CD4-positive, CD25-positive, alpha-beta regulatory T cell (primary cell): Measurements from ENCODE around the gene YARS1. TPM values are rescaled to one million over a fixed set of nuclear protein-coding genes. Genes with fewer than 3 reads are reported as not detected.

ENCODE experiments used
- ATAC-seq, 2 donors: fragments of 150-1000 bp; cut with Tn5 transposase; one replicate each; pipeline ENCODE4 v1.10.0; 2021; ENCODE audit warnings: low read depth in 2 of 2, moderate number of reproducible peaks in 2 of 2, moderate library complexity in 1 of 2
- DNase-seq, 3 donors: peaks; one replicate each; pipeline versions ENCODE4 v3.0.0 to v3.0.0-alpha.2; 2012 to 2022; ENCODE audit warnings: mixed read lengths in 1 of 3
- H3K27ac ChIP-seq: one replicate; pipeline ENCODE4 v1.7.0; 2013; ENCODE audit warnings: mild to moderate bottlenecking, low read length; ENCODE audit not compliant: insufficient read depth, poor library complexity, severe bottlenecking
- H3K27me3 ChIP-seq: one replicate; pipeline ENCODE4 v1.7.0; 2013; ENCODE audit warnings: low read length; ENCODE audit not compliant: control insufficient read depth, insufficient read depth
- H3K36me3 ChIP-seq: one replicate; pipeline ENCODE4 v1.7.0; 2013; ENCODE audit warnings: mild to moderate bottlenecking, low read length, moderate library complexity; ENCODE audit not compliant: control insufficient read depth, insufficient read depth
- H3K4me1 ChIP-seq: 2 replicates; pipeline ENCODE4 v1.7.0; 2013; ENCODE audit warnings: mild to moderate bottlenecking, low read length; ENCODE audit not compliant: insufficient read depth, control insufficient read depth, poor library complexity, severe bottlenecking
- H3K4me3 ChIP-seq: one replicate; pipeline ENCODE4 v1.7.0; 2013; ENCODE audit warnings: low read depth, mild to moderate bottlenecking, low read length, moderate library complexity
- H3K9me3 ChIP-seq, 2 experiments: 1 replicate in 1 of 2; 2 replicates in 1 of 2; pipeline ENCODE4 v1.7.0; 2013; ENCODE audit warnings: low read length in 2 of 2, mild to moderate bottlenecking in 1 of 2, moderate library complexity in 1 of 2; ENCODE audit not compliant: control insufficient read depth in 2 of 2
- H3K27ac Mint-ChIP-seq, 3 donors: one replicate each; pipeline ENCODE4 v1.8.0; 2020 to 2022; ENCODE audit warnings: mild to moderate bottlenecking in 3 of 3, mixed read lengths in 3 of 3, moderate library complexity in 2 of 3
- H3K27me3 Mint-ChIP-seq: one replicate; pipeline ENCODE4 v1.8.0; 2022; ENCODE audit warnings: mild to moderate bottlenecking, mixed read lengths
- H3K36me3 Mint-ChIP-seq: one replicate; pipeline ENCODE4 v1.8.0; 2020; ENCODE audit warnings: mixed read lengths
- H3K4me1 Mint-ChIP-seq, 4 donors: one replicate each; pipeline ENCODE4 v1.8.0; 2020 to 2022; ENCODE audit warnings: mixed read lengths in 4 of 4, mild to moderate bottlenecking in 1 of 4
- H3K4me3 Mint-ChIP-seq, 4 donors: one replicate each; pipeline ENCODE4 v1.8.0; 2020 to 2022; ENCODE audit warnings: mild to moderate bottlenecking in 4 of 4, mixed read lengths in 4 of 4, moderate library complexity in 3 of 4
- H3K9me3 Mint-ChIP-seq, 7 donors: one replicate each; pipeline ENCODE4 v1.8.0; 2020 to 2022; ENCODE audit warnings: mixed read lengths in 7 of 7, mild to moderate bottlenecking in 3 of 7, moderate library complexity in 2 of 7
- polyA plus RNA-seq, 4 donors: library from polyadenylated mRNA; unstranded; fragments of 300-500 nt; fragmentation: Illumina TruSeq; gene quantifications; one replicate each; pipeline ENCODE4 v1.2.3, GENCODE V29; 2021
- total RNA-seq: library from RNA; stranded (reverse); gene quantifications from one replicate; pipeline ENCODE4 v1.2.3, GENCODE V29; 2022

YARS1 gene
- total RNA-seq, result 111 TPM
- polyA plus RNA-seq, result 10 to 100 TPM; 47.3 to 68.9 (median 55.8) TPM

DNA sequence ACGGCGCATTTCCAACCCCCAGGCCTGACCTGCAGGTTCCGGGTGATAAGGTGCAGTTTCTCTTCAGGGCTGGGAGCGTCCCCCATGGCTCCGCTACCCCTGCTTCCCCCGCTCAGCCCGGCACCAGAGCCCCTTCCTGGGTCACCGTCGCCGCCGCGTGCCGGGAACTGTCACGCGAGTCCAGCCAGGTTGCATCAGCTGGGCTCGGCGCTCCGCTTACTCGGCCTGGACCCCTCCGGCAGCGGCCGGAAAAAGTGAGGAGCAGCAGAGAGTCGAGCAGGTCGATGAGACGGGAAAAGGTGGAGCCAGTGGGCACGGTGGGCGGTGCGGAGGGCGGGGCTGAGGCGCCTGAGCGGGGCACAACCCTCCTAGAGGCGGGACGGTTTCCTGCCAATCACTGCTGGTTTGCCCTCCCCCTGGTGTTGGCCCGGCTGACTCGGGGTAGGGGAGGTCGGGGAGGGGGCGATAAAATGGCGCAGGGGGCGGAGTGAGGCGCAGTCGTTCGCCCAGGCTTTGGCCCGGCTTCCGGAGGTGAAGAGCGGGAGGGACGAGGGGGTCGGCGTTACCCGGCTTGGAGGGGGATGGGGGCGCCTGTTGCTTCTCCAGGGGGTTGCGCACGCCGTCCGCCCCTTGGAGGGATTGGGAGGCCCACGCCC is at the start of gene YARS1, which contains the start of gene S100PBP:
Gene YARS1 (minus strand): TSS at position 200 of the 656 bp plus-strand sequence. CDS start 114 bp downstream, at position 86.
Gene S100PBP (plus strand): TSS at position 495 of the 656 bp plus-strand sequence. CDS start 8,447 bp downstream, outside the sequence.
- peak within 1 kb of the TSS; percentile 92 to 96 (median 95) for H3K27ac Mint-ChIP-seq
- Histone ChIP-seq H3K9me3 (no peaks in the 10 kb centered on the region), H3K27ac (peak within 1 kb of the TSS; percentile 88), H3K4me3 (peak within 1 kb of the TSS; percentile 96), H3K27me3 (no peaks in the 10 kb centered on the region), H3K4me1 (peaks cover 59% of the 10 kb centered on the region), H3K36me3 (no peaks in the 10 kb centered on the region)
- ATAC-seq (peak; percentile 94 to 97), DNase-seq (peak; percentile 99 to 100 (median 99))
- H3K4me1 Mint-ChIP-seq, result peaks cover 32 to 79% (median 45%) of the 10 kb centered on the region in 4 donors
- H3K4me3 Mint-ChIP-seq, result peak within 1 kb of the TSS; percentile 94 to 98 (median 96)
- H3K36me3 Mint-ChIP-seq, result peaks cover 17% of the 10 kb centered on the region
- H3K9me3 Mint-ChIP-seq, result no peaks in the 10 kb centered on the region
- H3K27me3 Mint-ChIP-seq, result no peaks in the 10 kb centered on the region

DNA sequence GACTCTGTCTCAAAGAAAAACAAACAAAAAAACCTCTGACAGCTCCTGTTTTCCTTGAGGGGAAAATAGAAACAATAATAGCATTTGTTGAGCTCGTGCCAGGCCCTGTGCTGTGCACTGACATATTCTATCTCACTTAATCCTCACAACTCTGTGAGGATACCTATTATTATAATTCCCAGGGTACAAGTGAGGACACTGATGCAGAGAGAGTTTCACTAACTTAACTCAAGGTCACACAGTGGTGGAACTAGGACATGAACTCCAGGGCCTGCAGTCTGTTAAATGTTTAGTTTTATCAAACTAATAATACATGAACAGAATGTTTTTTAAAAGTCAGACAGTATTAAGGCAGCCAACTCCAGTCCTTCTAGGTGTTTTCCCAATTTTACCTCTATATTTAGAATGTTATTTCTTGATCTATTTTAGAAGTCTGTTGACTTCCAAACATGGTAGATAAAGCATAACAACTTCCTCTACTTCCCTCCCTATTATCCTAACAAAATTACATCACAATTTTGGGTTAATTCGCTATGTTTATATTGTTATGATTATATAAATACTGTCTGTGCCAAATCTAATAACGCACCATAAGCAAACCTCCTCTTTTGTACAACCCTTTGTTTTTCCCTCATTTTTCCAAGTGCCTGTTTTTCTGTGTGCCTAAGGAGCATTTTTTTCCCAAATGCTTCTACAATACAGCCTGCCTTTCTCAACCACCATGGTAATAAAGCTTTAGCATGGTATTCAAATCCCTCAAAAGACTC is 48.7 kb upstream of the YARS1 start:
- Histone ChIP-seq H3K27me3 (peaks cover 2% of the 10 kb centered on the region), H3K36me3 (peaks cover 12% of the 10 kb centered on the region), H3K4me3 (no peak overlapping the region), H3K4me1 (peaks cover 3% of the 10 kb centered on the region), H3K9me3 (no peaks in the 10 kb centered on the region), H3K27ac (no peak overlapping the region)
- H3K36me3 Mint-ChIP-seq, result peaks cover 43% of the 10 kb centered on the region
- no peak for DNase-seq
- no peak overlapping the region for H3K4me3 Mint-ChIP-seq
- peaks cover 15% of the 10 kb centered on the region for H3K27me3 Mint-ChIP-seq
- no peak for ATAC-seq
- peak overlapping the region in 1 of 3 donors; percentile 2 for H3K27ac Mint-ChIP-seq
- H3K9me3 Mint-ChIP-seq, result peaks cover 0 to 2% (median 0%) of the 10 kb centered on the region in 7 donors
- H3K4me1 Mint-ChIP-seq, result peaks cover 0 to 10% (median 2%) of the 10 kb centered on the region in 4 donors

DNA sequence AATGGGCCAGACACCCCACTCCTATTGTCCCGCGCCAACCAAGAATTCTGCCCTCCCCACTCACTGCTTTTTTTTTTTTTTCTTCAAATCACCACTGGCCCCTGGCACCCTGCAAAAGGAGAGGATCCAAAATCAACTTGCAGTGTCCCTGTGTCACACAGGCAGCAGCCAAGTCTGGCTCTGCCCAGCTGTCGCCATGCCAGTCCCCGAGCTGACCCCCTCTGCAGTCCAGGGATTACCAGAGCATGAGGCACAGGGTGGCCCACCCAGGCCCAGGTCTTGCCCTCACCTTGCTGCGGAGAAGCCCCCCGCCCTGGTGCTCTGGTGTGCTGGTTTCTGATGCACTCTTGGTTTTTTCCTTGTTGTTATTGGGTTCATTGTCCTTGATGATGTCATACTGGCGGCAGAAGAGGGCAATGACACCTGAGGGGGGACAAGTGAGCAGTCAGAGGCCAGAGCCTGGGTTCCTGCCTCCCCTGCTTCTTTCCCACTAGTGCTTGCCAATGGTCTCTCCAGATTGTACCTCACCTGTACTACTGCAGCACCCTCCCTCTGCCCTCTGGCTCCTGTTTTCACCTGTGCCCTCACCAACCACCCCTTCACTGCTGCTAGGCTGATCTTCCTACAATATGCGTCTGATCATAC is 47.3 kb upstream of the YARS1 start:
- DNase-seq, result no peak
- Mint-ChIP-seq H3K27ac (no peak overlapping the region), H3K9me3 (no peaks in the 10 kb centered on the region), H3K4me1 (peaks cover 0 to 3% (median 2%) of the 10 kb centered on the region in 4 donors), H3K27me3 (peaks cover 9% of the 10 kb centered on the region), H3K36me3 (peaks cover 46% of the 10 kb centered on the region), H3K4me3 (no peak overlapping the region)
- H3K27me3 ChIP-seq, result no peaks in the 10 kb centered on the region
- peaks cover 12% of the 10 kb centered on the region for H3K36me3 ChIP-seq
- no peak for ATAC-seq
- H3K4me1 ChIP-seq, result no peaks in the 10 kb centered on the region
- no peak overlapping the region for H3K4me3 ChIP-seq
- H3K9me3 ChIP-seq, result no peaks in the 10 kb centered on the region
- H3K27ac ChIP-seq, result no peak overlapping the region

DNA sequence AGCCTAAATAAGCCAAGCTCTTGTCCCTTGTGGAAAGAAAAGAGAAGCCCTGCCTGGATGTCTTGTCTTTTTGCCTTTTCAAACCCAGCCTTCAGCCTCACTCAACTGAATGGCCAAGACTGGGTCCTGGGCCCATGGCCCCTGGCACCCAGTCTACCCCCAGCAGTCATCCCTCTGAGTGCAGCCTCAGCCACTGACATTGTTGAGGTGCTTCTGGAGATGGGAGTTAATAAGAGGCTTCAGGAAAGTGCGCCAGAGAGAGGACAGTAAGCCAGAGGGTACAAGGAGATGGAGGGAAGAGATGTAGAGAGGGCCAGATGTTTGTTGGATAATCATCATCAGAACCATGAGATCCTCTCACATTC is 46.7 kb upstream of the YARS1 start:
- no peak overlapping the region for H3K4me3 Mint-ChIP-seq
- peaks cover 6% of the 10 kb centered on the region for H3K27me3 Mint-ChIP-seq
- H3K9me3 Mint-ChIP-seq, result no peaks in the 10 kb centered on the region
- H3K36me3 ChIP-seq, result peaks cover 12% of the 10 kb centered on the region
- DNase-seq (no peak), ATAC-seq (no peak)
- no peaks in the 10 kb centered on the region for H3K27me3 ChIP-seq
- H3K4me1 ChIP-seq, result no peaks in the 10 kb centered on the region
- H3K9me3 ChIP-seq, result no peaks in the 10 kb centered on the region
- no peak overlapping the region for H3K27ac ChIP-seq
- H3K36me3 Mint-ChIP-seq, result peaks cover 41% of the 10 kb centered on the region
- no peak overlapping the region for H3K4me3 ChIP-seq
- H3K27ac Mint-ChIP-seq, result no peak overlapping the region
- H3K4me1 Mint-ChIP-seq, result peaks cover 0 to 3% (median 0%) of the 10 kb centered on the region in 4 donors

DNA sequence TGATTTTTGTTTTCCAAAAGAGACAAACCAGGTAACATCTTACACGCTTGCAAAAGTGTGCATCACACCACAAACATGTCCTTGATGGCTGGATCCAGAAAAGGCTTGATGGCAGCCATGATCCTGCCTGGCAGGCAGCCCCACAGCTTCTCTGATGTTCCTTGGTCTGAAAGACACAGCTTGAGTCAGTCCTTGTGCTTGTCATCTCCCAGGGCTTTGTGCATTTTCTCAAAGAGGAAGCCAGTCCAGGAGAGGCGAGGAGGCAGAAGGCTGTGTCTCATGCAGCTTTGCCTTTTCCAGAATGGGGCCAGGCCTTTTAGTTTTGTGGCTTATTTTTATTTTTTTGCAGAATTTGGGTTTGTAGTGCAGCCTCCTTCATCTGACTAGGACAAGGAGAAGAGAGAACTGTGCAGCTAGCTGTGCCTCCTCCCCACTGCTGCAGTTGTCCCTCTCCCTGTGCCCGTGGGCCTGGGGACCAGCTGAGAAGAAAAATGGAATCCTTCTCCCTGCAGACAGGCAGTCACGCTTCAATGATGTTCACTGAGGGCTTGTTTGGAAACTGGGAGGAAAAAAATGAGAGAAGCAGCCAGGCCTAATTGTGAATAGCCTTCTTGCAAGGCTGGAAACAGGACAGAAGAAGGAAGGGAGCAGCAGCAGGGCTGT is 46.2 kb upstream of the YARS1 start:
- ATAC-seq (no peak), DNase-seq (no peak)
- peaks cover 6% of the 10 kb centered on the region for H3K27me3 Mint-ChIP-seq
- H3K9me3 Mint-ChIP-seq, result no peaks in the 10 kb centered on the region
- H3K36me3 Mint-ChIP-seq, result peaks cover 36% of the 10 kb centered on the region
- H3K4me1 Mint-ChIP-seq, result peaks cover 0 to 3% (median 0%) of the 10 kb centered on the region in 4 donors
- Histone ChIP-seq H3K4me3 (no peak overlapping the region), H3K9me3 (no peaks in the 10 kb centered on the region), H3K27ac (no peak overlapping the region), H3K4me1 (no peaks in the 10 kb centered on the region), H3K27me3 (no peaks in the 10 kb centered on the region), H3K36me3 (peaks cover 12% of the 10 kb centered on the region)
- H3K27ac Mint-ChIP-seq, result no peak overlapping the region
- H3K4me3 Mint-ChIP-seq, result no peak overlapping the region

DNA sequence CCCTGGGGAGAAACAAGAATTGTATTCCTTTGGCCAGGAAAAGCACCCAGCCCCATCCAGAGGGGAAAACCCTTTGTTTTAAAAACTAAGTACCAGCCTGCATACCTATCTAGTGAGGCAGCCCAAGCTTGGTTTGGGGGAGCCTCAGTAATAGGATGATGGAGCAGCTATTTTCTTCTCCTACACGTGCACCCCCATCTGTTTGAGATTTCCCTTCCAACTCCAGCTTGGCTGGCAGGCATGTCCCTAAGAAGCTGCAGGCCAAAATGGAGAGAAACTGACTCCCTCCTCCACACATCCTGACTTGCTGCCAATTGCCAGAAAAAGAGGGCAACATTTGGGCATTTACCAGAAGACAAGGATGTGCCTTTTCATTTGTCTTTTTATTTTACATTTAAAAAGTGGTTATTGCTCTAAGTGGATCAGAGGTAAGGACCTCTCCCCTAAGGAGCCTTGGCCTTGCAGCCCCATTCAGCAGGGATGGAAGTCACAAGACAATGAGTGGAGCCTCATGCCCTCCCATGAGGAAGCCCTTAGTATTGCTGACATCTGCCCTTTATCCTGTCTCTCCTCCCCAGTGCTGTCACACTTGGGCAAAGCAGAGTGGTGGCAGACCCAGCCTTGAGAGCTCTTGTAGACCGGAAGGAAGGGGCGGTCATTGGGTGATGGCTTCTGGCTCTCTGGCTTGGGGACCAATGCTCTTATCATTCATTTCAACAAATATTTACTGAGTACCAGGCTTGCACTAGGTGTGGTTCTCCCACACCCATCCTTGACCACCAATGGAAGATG is 44.9 kb upstream of the YARS1 start:
- Histone ChIP-seq H3K27ac (no peak overlapping the region), H3K36me3 (peaks cover 12% of the 10 kb centered on the region), H3K4me3 (no peak overlapping the region), H3K4me1 (no peaks in the 10 kb centered on the region), H3K9me3 (no peaks in the 10 kb centered on the region), H3K27me3 (no peaks in the 10 kb centered on the region)
- no peak for DNase-seq
- no peak overlapping the region for H3K4me3 Mint-ChIP-seq
- H3K4me1 Mint-ChIP-seq, result peaks cover 0 to 3% (median 0%) of the 10 kb centered on the region in 4 donors
- no peak for ATAC-seq
- peaks cover 5% of the 10 kb centered on the region for H3K27me3 Mint-ChIP-seq
- H3K27ac Mint-ChIP-seq, result no peak overlapping the region
- peaks cover 31% of the 10 kb centered on the region for H3K36me3 Mint-ChIP-seq
- no peaks in the 10 kb centered on the region for H3K9me3 Mint-ChIP-seq

DNA sequence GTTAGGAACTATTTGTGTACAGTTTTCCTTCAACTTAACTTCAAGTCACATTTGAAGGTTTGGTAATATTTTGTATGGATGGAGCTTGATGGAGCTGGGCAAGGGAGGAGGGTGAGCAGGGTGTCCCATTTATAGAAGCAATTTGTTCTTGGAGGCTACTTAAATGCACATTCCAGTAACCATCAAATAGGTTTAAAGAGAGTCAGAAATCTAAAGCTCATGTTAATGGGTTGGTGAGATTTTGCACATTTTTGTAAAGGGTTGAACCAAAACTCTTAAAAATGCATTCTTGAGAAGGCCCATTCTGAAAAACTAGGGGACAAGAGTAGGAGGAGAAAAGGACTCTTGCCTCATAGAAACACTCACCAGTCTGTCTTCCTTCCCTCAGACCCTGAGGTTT is 43.4 kb upstream of the YARS1 start:
- H3K4me3 Mint-ChIP-seq, result no peak overlapping the region
- no peaks in the 10 kb centered on the region for H3K27me3 Mint-ChIP-seq
- H3K36me3 Mint-ChIP-seq, result peaks cover 30% of the 10 kb centered on the region
- no peak for DNase-seq
- peaks cover 0 to 3% (median 0%) of the 10 kb centered on the region in 4 donors for H3K4me1 Mint-ChIP-seq
- H3K9me3 Mint-ChIP-seq, result no peaks in the 10 kb centered on the region
- no peak overlapping the region for H3K27ac Mint-ChIP-seq
- ATAC-seq, result no peak
- Histone ChIP-seq H3K4me1 (no peaks in the 10 kb centered on the region), H3K36me3 (peaks cover 27% of the 10 kb centered on the region), H3K27me3 (no peaks in the 10 kb centered on the region), H3K9me3 (no peaks in the 10 kb centered on the region), H3K4me3 (no peak overlapping the region), H3K27ac (no peak overlapping the region)
